OCI-LY7 (cell line): ENCODE measurements around the gene TNS3.

ENCODE experiments used
- CTCF ChIP-seq: fragments of 200-600 bp; sonication (generic); conservative IDR thresholded peaks from 2 replicates; pipeline ENCODE4 v1.5.1; 2014; ENCODE audit warnings: mild to moderate bottlenecking, antibody characterized with exemption, low read length, moderate library complexity, mixed read lengths
- EZH2phosphoT487 ChIP-seq: fragments of 200-600 bp; sonication (generic); IDR thresholded peaks from 2 replicates; pipeline ENCODE4 v1.6.1; 2018; ENCODE audit warnings: low read depth, borderline replicate concordance, mild to moderate bottlenecking, mixed run types, antibody characterized with exemption, low read length, moderate library complexity, mixed read lengths

GRCh38 chr7:47627580-47628283, 45.8 kb upstream of the TNS3 start:
- TF ChIP-seq CTCF (no peak), EZH2phosphoT487 (no peak)
